Left lung (tissue), 10 donors: Measurements from ENCODE around the gene PFN2. TPM values are rescaled to one million over a fixed set of nuclear protein-coding genes. Genes with fewer than 3 reads are reported as not detected.

Experiments
- ATAC-seq: fragments of 200-7000 bp; cut with Tn5 transposase; one replicate; pipeline ENCODE4 v1.9.1; 2020; ENCODE audit warnings: moderate library complexity
- DNase-seq, 4 donors: peaks; one replicate each; pipeline ENCODE4 v3.0.0-alpha.2; 2013 to 2020
- H3K27ac ChIP-seq, 2 donors: fragments of 200-600 bp; sonication (generic) in 1 of 2; one replicate each; pipeline versions ENCODE4 v1.5.0 to v1.8.0; 2020 to 2021
- H3K27me3 ChIP-seq, 2 donors: fragments of 200-600 bp; sonication (generic) in 1 of 2; one replicate each; pipeline versions ENCODE4 v1.5.0 to v1.8.0; 2020 to 2021
- H3K36me3 ChIP-seq, 2 donors: fragments of 200-600 bp; sonication (generic) in 1 of 2; one replicate each; pipeline versions ENCODE4 v1.5.0 to v1.8.0; 2020 to 2021
- H3K4me1 ChIP-seq, 2 donors: fragments of 200-600 bp; one replicate each; pipeline ENCODE4 v1.8.0; 2021
- H3K4me3 ChIP-seq, 2 donors: fragments of 200-600 bp; sonication (generic) in 1 of 2; one replicate each; pipeline versions ENCODE4 v1.5.0 to v1.8.0; 2020 to 2021; ENCODE audit warnings: mild to moderate bottlenecking in 1 of 2
- H3K9me3 ChIP-seq, 2 donors: fragments of 200-600 bp; sonication (generic) in 1 of 2; one replicate each; pipeline versions ENCODE4 v1.5.0 to v1.8.0; 2020 to 2021
- CTCF ChIP-seq, 2 donors: fragments of 200-600 bp; sonication (generic) in 1 of 2; IDR thresholded peaks; one replicate each; pipeline versions ENCODE4 v1.5.0 to v1.8.0; 2021; ENCODE audit warnings: antibody characterized with exemption in 2 of 2
- intact Hi-C, 2 donors: fragments of 100-400 bp; cut with DNase I; formaldehyde crosslinking; loops; one replicate each; pipeline versions ENCODE4 v1.11.2 to v1.14.2; 2022
- polyA plus RNA-seq, 6 donors: library from polyadenylated mRNA; unstranded; fragments of 120-200 nt; gene quantifications; one replicate each; pipeline ENCODE4 v1.2.1, GENCODE V29; 2013; ENCODE audit not compliant: insufficient read length in 6 of 6
- total RNA-seq, 2 donors: library from RNA; stranded (reverse); fragmentation: NEBNext Ultra II Directional; extraction: Animal tissue kit (Norgen Biotek cat#: 25700); gene quantifications; one replicate each; pipeline ENCODE4 v1.2.1, GENCODE V29; 2021
- donor health status: DM: no; HTN: yes; CAD: no.
- donor health status: DM: no; HTN: no; CAD: no.

PFN2 gene
- total and polyA plus RNA-seq, 8 donors = 47.5 to 286 (median 255) TPM

DNA sequence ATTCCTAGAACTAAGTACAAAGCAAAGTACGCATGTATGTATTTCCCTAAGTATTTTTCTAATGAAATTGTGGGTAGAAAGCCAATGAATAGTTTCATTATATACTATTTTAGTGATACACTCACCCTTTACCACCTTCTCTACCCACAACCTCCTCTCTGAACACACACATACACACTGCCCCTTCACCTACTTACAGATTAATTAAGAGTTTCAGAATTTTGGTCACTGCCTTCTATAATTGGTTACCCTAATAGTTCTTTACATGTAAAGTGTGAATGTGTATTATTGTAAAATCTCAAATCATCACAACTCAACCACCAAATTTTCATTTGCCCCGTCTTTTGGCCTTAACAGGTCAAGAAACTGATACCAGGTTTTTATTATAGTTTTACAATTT lies 7.2 kb downstream of the PFN2 start:
- no peak for DNase-seq
- no peak for ATAC-seq
- peaks cover 0 to 1% of the 10 kb centered on the region in 2 donors for H3K4me1 ChIP-seq
- intact Hi-C loops = loop anchor here in 1 of 2 donors (10.0 kb wide), 1 partner anchor 221 kb away; no protein-coding TSS in a partner anchor
- H3K36me3 ChIP-seq = peaks cover 0 to 20% of the 10 kb centered on the region in 2 donors
- TF ChIP-seq CTCF (IDR thresholded peaks at IDR 0.05) = no peak
- no peak overlapping the region for H3K4me3 ChIP-seq
- H3K9me3 ChIP-seq = no peaks in the 10 kb centered on the region
- H3K27ac ChIP-seq = no peak overlapping the region
- H3K27me3 ChIP-seq = no peaks in the 10 kb centered on the region

- Histone ChIP-seq H3K36me3 (peaks cover 0 to 16% of the 10 kb centered on the region in 2 donors), H3K4me1 (peaks cover 0 to 4% of the 10 kb centered on the region in 2 donors), H3K27ac (no peak overlapping the region), H3K9me3 (no peaks in the 10 kb centered on the region), H3K27me3 (no peaks in the 10 kb centered on the region), H3K4me3 (no peak overlapping the region)
- intact Hi-C loops = no loop called here
- no peak for DNase-seq
- no peak for TF ChIP-seq CTCF (IDR thresholded peaks at IDR 0.05)
- ATAC-seq = no peak
These were observed 11.3 kb downstream of the PFN2 start for GRCh38 chr3:149959443-149959842.

- Histone ChIP-seq H3K27ac (no peak overlapping the region), H3K36me3 (peaks cover 0 to 16% of the 10 kb centered on the region in 2 donors), H3K4me3 (no peak overlapping the region), H3K9me3 (no peaks in the 10 kb centered on the region), H3K4me1 (peaks cover 0 to 9% of the 10 kb centered on the region in 2 donors), H3K27me3 (no peaks in the 10 kb centered on the region)
- intact Hi-C loops = no loop called here
- DNase-seq (no peak), ATAC-seq (no peak)
- TF ChIP-seq CTCF (IDR thresholded peaks at IDR 0.05) = no peak
These were observed 12.4 kb downstream of the PFN2 start for GRCh38 chr3:149958171-149958796.

- intact Hi-C loops = no loop called here
- H3K9me3 ChIP-seq = no peaks in the 10 kb centered on the region
- no peak overlapping the region for H3K27ac ChIP-seq
- peaks cover 0 to 16% of the 10 kb centered on the region in 2 donors for H3K36me3 ChIP-seq
- ATAC-seq (no peak), DNase-seq (no peak)
- no peak overlapping the region for H3K4me3 ChIP-seq
- TF ChIP-seq CTCF (IDR thresholded peaks at IDR 0.05) = no peak
- no peaks in the 10 kb centered on the region for H3K27me3 ChIP-seq
- H3K4me1 ChIP-seq = peaks cover 0 to 10% of the 10 kb centered on the region in 2 donors
These were observed 13.2 kb downstream of the PFN2 start for GRCh38 chr3:149957361-149958125.

GRCh38 chr3:149955449-149955848 lies 15.2 kb downstream of the PFN2 start:
- no peak overlapping the region for H3K4me3 ChIP-seq
- no peak for ATAC-seq
- peaks cover 0 to 11% of the 10 kb centered on the region in 2 donors for H3K36me3 ChIP-seq
- TF ChIP-seq CTCF (IDR thresholded peaks at IDR 0.05) = no peak
- H3K27me3 ChIP-seq = no peaks in the 10 kb centered on the region
- peaks cover 0 to 14% of the 10 kb centered on the region in 2 donors for H3K4me1 ChIP-seq
- no peak overlapping the region for H3K27ac ChIP-seq
- H3K9me3 ChIP-seq = no peaks in the 10 kb centered on the region
- DNase-seq = no peak
- intact Hi-C loops = no loop called here
